ENCODE measurements around the gene CMIP.

The CMIP gene

GRCh38 chr16:81464279-81464678, 19.7 kb downstream of the CMIP start:
- no peak for DNase-seq

GRCh38 chr16:81465375-81465943, 20.9 kb downstream of the CMIP start:
- DNase-seq = no peak

GRCh38 chr16:81466356-81466980, 21.9 kb downstream of the CMIP start:
- no peak for DNase-seq

- no peak for DNase-seq
Observed at GRCh38 chr16:81467072-81467471, 22.5 kb downstream of the CMIP start.

GRCh38 chr16:81467815-81468214, 23.2 kb downstream of the CMIP start:
- no peak for DNase-seq

GRCh38 chr16:81468269-81468902, 23.8 kb downstream of the CMIP start:
- no peak for DNase-seq

- no peak for DNase-seq
Observed at GRCh38 chr16:81469183-81469677, 24.6 kb downstream of the CMIP start.

- no peak for DNase-seq
Observed at GRCh38 chr16:81469710-81470535, 25.3 kb downstream of the CMIP start.

GRCh38 chr16:81470796-81471636, 26.4 kb downstream of the CMIP start:
- no peak for DNase-seq

- DNase-seq = no peak
Observed at GRCh38 chr16:81471882-81472281, 27.3 kb downstream of the CMIP start.

- DNase-seq = no peak
Observed at GRCh38 chr16:81472391-81472790, 27.8 kb downstream of the CMIP start.

- no peak for DNase-seq
Observed at GRCh38 chr16:81473066-81473488, 28.5 kb downstream of the CMIP start.

GRCh38 chr16:81473558-81473957, 28.9 kb downstream of the CMIP start:
- DNase-seq = no peak

- DNase-seq = no peak
Observed at GRCh38 chr16:81473969-81474959, 29.7 kb downstream of the CMIP start.

GRCh38 chr16:81477697-81478693, 33.4 kb downstream of the CMIP start:
- DNase-seq = no peak

GRCh38 chr16:81478876-81479511, 34.4 kb downstream of the CMIP start:
- no peak for DNase-seq

- no peak for DNase-seq
Observed at GRCh38 chr16:81480606-81481206, 36.1 kb downstream of the CMIP start.

GRCh38 chr16:81481207-81481821, 36.7 kb downstream of the CMIP start:
- DNase-seq = no peak

All from activated CD8-positive, alpha-beta memory T cell treated with anti-CD3 and anti-CD28 coated beads, Interleukin-2, amount 50 U/mL, for 48 hours (primary cell).